Measurements from ENCODE around the gene PLEKHA6.
A peak's percentile ranks its signal among the peaks of the same experiment; 100 is the strongest.

The PLEKHA6 gene

GRCh38 chr1:204216880-204217647 is 142.7 kb downstream of the PLEKHA6 start:
- no peak for DNase-seq (ENCODE audit: low read depth, low spot score)

GRCh38 chr1:204216236-204216635 is 143.5 kb downstream of the PLEKHA6 start:
- DNase-seq (ENCODE audit: low read depth, low spot score) = no peak

GRCh38 chr1:204213668-204214662 is 145.8 kb downstream of the PLEKHA6 start, which contains the start of gene GOLT1A:
Gene GOLT1A, minus strand, starts transcription at chr1:204213988. Its CDS starts 82 bp downstream, at chr1:204213906.
- DNase-seq (ENCODE audit: low read depth, low spot score) = no peak

GRCh38 chr1:204212715-204213114 is 147.0 kb downstream of the PLEKHA6 start:
- DNase-seq (ENCODE audit: low read depth, low spot score) = no peak

- no peak for DNase-seq (ENCODE audit: low read depth, low spot score)
Observed at GRCh38 chr1:204211046-204211445, 148.7 kb downstream of the PLEKHA6 start.

- DNase-seq (ENCODE audit: low read depth, low spot score) = peak; percentile 59
Observed at GRCh38 chr1:204207136-204207616, 152.6 kb downstream of the PLEKHA6 start.

GRCh38 chr1:204206121-204206520 is 153.6 kb downstream of the PLEKHA6 start:
- DNase-seq (ENCODE audit: low read depth, low spot score) = no peak

- DNase-seq (ENCODE audit: low read depth, low spot score) = no peak
Observed at GRCh38 chr1:204205486-204205885, 154.2 kb downstream of the PLEKHA6 start.

GRCh38 chr1:204204944-204205343 is 154.8 kb downstream of the PLEKHA6 start:
- DNase-seq (ENCODE audit: low read depth, low spot score) = no peak

GRCh38 chr1:204203206-204203767 is 156.4 kb downstream of the PLEKHA6 start:
- no peak for DNase-seq (ENCODE audit: low read depth, low spot score)

- DNase-seq (ENCODE audit: low read depth, low spot score) = no peak
Observed at GRCh38 chr1:204202481-204202880, 157.2 kb downstream of the PLEKHA6 start.

- DNase-seq (ENCODE audit: low read depth, low spot score) = no peak
Observed at GRCh38 chr1:204201348-204202040, 158.2 kb downstream of the PLEKHA6 start.

- DNase-seq (ENCODE audit: low read depth, low spot score) = no peak
Observed at GRCh38 chr1:204199579-204199978, 160.2 kb downstream of the PLEKHA6 start.

GRCh38 chr1:204198348-204199340 is 161.1 kb downstream of the PLEKHA6 start:
- no peak for DNase-seq (ENCODE audit: low read depth, low spot score)

GRCh38 chr1:204197068-204197467 is 162.7 kb downstream of the PLEKHA6 start:
- DNase-seq (ENCODE audit: low read depth, low spot score) = no peak

GRCh38 chr1:204196068-204196795 is 163.5 kb downstream of the PLEKHA6 start, which contains the start of gene KISS1:
Gene KISS1, minus strand, starts transcription at chr1:204196491. Its CDS starts 3,615 bp downstream, at chr1:204192876.
- no peak for DNase-seq (ENCODE audit: low read depth, low spot score)

- DNase-seq (ENCODE audit: low read depth, low spot score) = no peak
Observed at GRCh38 chr1:204194771-204195170, 165.0 kb downstream of the PLEKHA6 start.

GRCh38 chr1:204194080-204194479 is 165.6 kb downstream of the PLEKHA6 start:
- no peak for DNase-seq (ENCODE audit: low read depth, low spot score)

Measured in activated naive CD8-positive, alpha-beta T cell treated with anti-CD3 and anti-CD28 coated beads, Interleukin-2, amount 50 U/mL, for 16 hours (primary cell).